ACHN (cell line): ENCODE measurements around the gene NHLH1.
"Not testable (repeated sequence)": the region's sequence is repeated elsewhere in the genome, so short reads cannot be mapped to it uniquely, and the experiment has no call there.

Experiments
- DNase-seq: peaks from one replicate; pipeline ENCODE4 v3.0.0-alpha.2; 2015
- in situ Hi-C: cut with HindIII; loops from 2 replicates; pipeline ENCODE4 v1.10.0; 2017; ENCODE audit warnings: low sequenced_read_pairs, low pct_ligation_motif_present, low pct_unique_long_range_greater_than_20kb

NHLH1 gene

GRCh38 chr1:160373696-160374095 lies 6.8 kb downstream of the NHLH1 start:
- no peak for DNase-seq
- in situ Hi-C loops: no loop called here

GRCh38 chr1:160374306-160375110 lies 7.6 kb downstream of the NHLH1 start:
- no peak for DNase-seq
- in situ Hi-C loops: no loop called here

- in situ Hi-C loops: no loop called here
Observed at GRCh38 chr1:160375788-160376524, 9.1 kb downstream of the NHLH1 start.

GRCh38 chr1:160376525-160377131 lies 9.8 kb downstream of the NHLH1 start:
- in situ Hi-C loops: no loop called here
- peak; percentile 72 for DNase-seq

More at GRCh38 chr1:160375788-160376524, 9.1 kb downstream of the NHLH1 start:
- no peak for DNase-seq

GRCh38 chr1:160377585-160378206 lies 10.8 kb downstream of the NHLH1 start:
- no peak for DNase-seq
- in situ Hi-C loops: no loop called here

GRCh38 chr1:160384812-160385211 lies 17.9 kb downstream of the NHLH1 start:
- DNase-seq, in situ Hi-C loops: not testable (repeated sequence)

- DNase-seq, in situ Hi-C loops: not testable (repeated sequence)
Observed at GRCh38 chr1:160388406-160388805, 21.5 kb downstream of the NHLH1 start.

- in situ Hi-C loops: no loop called here
- DNase-seq: no peak
Observed at GRCh38 chr1:160394673-160395072, 27.8 kb downstream of the NHLH1 start.

- in situ Hi-C loops: no loop called here
- no peak for DNase-seq
Observed at GRCh38 chr1:160397651-160398050, 30.8 kb downstream of the NHLH1 start.

- DNase-seq: no peak
- in situ Hi-C loops: no loop called here
Observed at GRCh38 chr1:160398823-160399222, 32.0 kb downstream of the NHLH1 start.

- DNase-seq: no peak
- in situ Hi-C loops: no loop called here
Observed at GRCh38 chr1:160399544-160400222, 32.8 kb downstream of the NHLH1 start.

GRCh38 chr1:160400223-160400645 lies 33.4 kb downstream of the NHLH1 start, which contains the start of gene VANGL2:
Gene VANGL2, plus strand, starts transcription at chr1:160400564. Its CDS starts 15,274 bp downstream, at chr1:160415838.
- in situ Hi-C loops: no loop called here
- peak; percentile 80 for DNase-seq

- in situ Hi-C loops: no loop called here
- no peak for DNase-seq
Observed at GRCh38 chr1:160400646-160401486, 34.0 kb downstream of the NHLH1 start.

GRCh38 chr1:160401487-160401805 lies 34.6 kb downstream of the NHLH1 start:
- in situ Hi-C loops: no loop called here
- DNase-seq: no peak

- DNase-seq: no peak
- in situ Hi-C loops: no loop called here
Observed at GRCh38 chr1:160402001-160402795, 35.3 kb downstream of the NHLH1 start.

- in situ Hi-C loops: no loop called here
Observed at GRCh38 chr1:160403244-160403643, 36.4 kb downstream of the NHLH1 start.

GRCh38 chr1:160404094-160404493 lies 37.2 kb downstream of the NHLH1 start:
- in situ Hi-C loops: no loop called here

More at GRCh38 chr1:160403244-160403643, 36.4 kb downstream of the NHLH1 start:
- DNase-seq: no peak

More at GRCh38 chr1:160404094-160404493, 37.2 kb downstream of the NHLH1 start:
- DNase-seq: no peak
